H1 (cell line): ENCODE measurements around the gene EML4. TPM values are rescaled to one million over a fixed set of nuclear protein-coding genes. Genes with fewer than 3 reads are reported as not detected.

Experiments used
- CTCF ChIA-PET: fragments of 300-600 bp; sonication (Branson Sonifier 250); formaldehyde crosslinking; loops from one replicate; lab custom pipeline; 2021; ENCODE audit not compliant: partially characterized antibody; lab: Charles Lee
- POLR2A ChIA-PET: fragments of 300-600 bp; sonication (Branson Sonifier 250); formaldehyde crosslinking; loops from one replicate; lab custom pipeline; 2021; ENCODE audit warnings: inconsistent platforms; ENCODE audit not compliant: partially characterized antibody; lab: Charles Lee
- DNase-seq, 2 experiments: peaks; one replicate each; pipeline versions ENCODE4 v3.0.0 to v3.0.0-alpha.2; 2010 to 2022; ENCODE audit warnings: low spot score in 2 of 2, low read depth in 1 of 2, mixed read lengths in 1 of 2
- FAIRE-seq: peaks from 2 replicates; lab custom pipeline; 2011; peaks lifted over from hg19 to GRCh38; lab: Jason Lieb, UNC
- H2AFZ ChIP-seq: 2 replicates; pipeline ENCODE4 v1.8.1; 2012; ENCODE audit warnings: low read length, inconsistent platforms
- H2AK5ac ChIP-seq: 2 replicates; pipeline ENCODE4 v1.6.1; 2013; ENCODE audit warnings: low read depth, low read length
- H2BK120ac ChIP-seq: replicated peaks from 2 replicates; pipeline ENCODE3; 2013; ENCODE audit warnings: low read depth, low read length, inconsistent platforms
- H2BK12ac ChIP-seq: 2 replicates; pipeline ENCODE4 v1.6.1; 2013; ENCODE audit warnings: low read depth, low read length
- H2BK15ac ChIP-seq: 2 replicates; pipeline ENCODE4 v1.6.1; 2013; ENCODE audit warnings: low read length
- H2BK20ac ChIP-seq: 2 replicates; pipeline ENCODE4 v1.6.1; 2013; ENCODE audit warnings: low read length
- H2BK5ac ChIP-seq: 2 replicates; pipeline ENCODE4 v1.6.1; 2013; ENCODE audit warnings: low read depth, low read length
- H3K14ac ChIP-seq: 2 replicates; pipeline ENCODE4 v1.6.1; 2013; ENCODE audit warnings: inconsistent platforms; ENCODE audit not compliant: insufficient read length
- H3K18ac ChIP-seq: 2 replicates; pipeline ENCODE4 v1.6.1; 2013; ENCODE audit warnings: low read length; ENCODE audit errors: extremely low read depth
- H3K23ac ChIP-seq: 2 replicates; pipeline ENCODE4 v1.6.1; 2013; ENCODE audit warnings: inconsistent platforms; ENCODE audit not compliant: insufficient read length
- H3K23me2 ChIP-seq: 2 replicates; pipeline ENCODE4 v1.6.1; 2013; ENCODE audit warnings: low read depth, low read length
- H3K27ac ChIP-seq: 2 replicates; pipeline ENCODE4 v1.6.1; 2011; ENCODE audit warnings: low read depth, low read length, inconsistent platforms
- H3K27me3 ChIP-seq, 4 experiments: replicated peaks in 1 of 4; 1 replicate in 1 of 4; 2 replicates in 3 of 4; pipeline versions ENCODE4 v1.6.1 to v1.8.1; 2011 to 2013; ENCODE audit warnings: low read length in 3 of 4, mild to moderate bottlenecking in 3 of 4, inconsistent platforms in 2 of 4, mixed read lengths in 2 of 4, moderate library complexity in 1 of 4; ENCODE audit not compliant: control insufficient read depth in 3 of 4, insufficient read depth in 3 of 4; ENCODE audit errors: extremely low read depth in 1 of 4
- H3K36me3 ChIP-seq, 4 experiments: 2 replicates each; pipeline versions ENCODE4 v1.6.1 to v1.8.1; 2011 to 2013; ENCODE audit warnings: mild to moderate bottlenecking in 4 of 4, low read length in 3 of 4, moderate library complexity in 2 of 4, control low read depth in 1 of 4, inconsistent platforms in 1 of 4; ENCODE audit not compliant: insufficient read depth in 4 of 4, control insufficient read depth in 2 of 4
- H3K4ac ChIP-seq: replicated peaks from 2 replicates; pipeline ENCODE3; 2013; ENCODE audit warnings: low read length, low read depth, mixed read lengths, inconsistent platforms; ENCODE audit not compliant: insufficient read length
- H3K4me1 ChIP-seq, 4 experiments: replicated peaks in 1 of 4; 1 replicate in 1 of 4; 2 replicates in 3 of 4; pipeline versions ENCODE4 v1.6.1 to v1.8.1; 2011 to 2013; ENCODE audit warnings: low read length in 3 of 4, inconsistent platforms in 2 of 4, mixed read lengths in 1 of 4; ENCODE audit not compliant: insufficient read depth in 4 of 4, control insufficient read depth in 3 of 4
- H3K4me2 ChIP-seq, 2 experiments: 2 replicates each; pipeline versions ENCODE4 v1.6.1 to v1.8.1; 2011 to 2013; ENCODE audit warnings: low read depth in 2 of 2, low read length in 2 of 2, control low read depth in 1 of 2, inconsistent platforms in 1 of 2, mild to moderate bottlenecking in 1 of 2; ENCODE audit not compliant: insufficient read depth in 1 of 2
- H3K4me3 ChIP-seq, 4 experiments: fragments of 200-600, 300-600 bp in 1 of 4; sonication (generic), shearing (Covaris generic), sonication (Bioruptor Twin) in 1 of 4; 2 replicates each; pipeline versions ENCODE4 v1.5.1 to v1.8.1; 2011 to 2016; ENCODE audit warnings: low read length in 4 of 4, low read depth in 3 of 4, control low read depth in 2 of 4, inconsistent platforms in 2 of 4, mild to moderate bottlenecking in 2 of 4, mixed read lengths in 1 of 4, moderate library complexity in 1 of 4; ENCODE audit not compliant: insufficient read depth in 2 of 4; ENCODE audit errors: extremely low read depth in 1 of 4
- H3K56ac ChIP-seq: replicated peaks from 2 replicates; pipeline ENCODE3; 2013; ENCODE audit warnings: low read depth, mild to moderate bottlenecking, mixed read lengths, low read length, inconsistent platforms; ENCODE audit not compliant: insufficient read length
- H3K79me1 ChIP-seq: 2 replicates; pipeline ENCODE4 v1.6.1; 2013; ENCODE audit warnings: low read depth, low read length, control low read depth
- H3K79me2 ChIP-seq, 2 experiments: 2 replicates each; pipeline versions ENCODE4 v1.6.1 to v1.8.1; 2012 to 2013; ENCODE audit warnings: low read length in 2 of 2, mild to moderate bottlenecking in 2 of 2, inconsistent platforms in 1 of 2; ENCODE audit not compliant: insufficient read depth in 2 of 2, control insufficient read depth in 1 of 2
- H3K9ac ChIP-seq, 4 experiments: replicated peaks in 1 of 4; 1 replicate in 1 of 4; 2 replicates in 3 of 4; pipeline versions ENCODE4 v1.6.1 to v1.8.1; 2011 to 2013; ENCODE audit warnings: low read depth in 3 of 4, low read length in 3 of 4, control low read depth in 2 of 4, mild to moderate bottlenecking in 2 of 4, moderate library complexity in 2 of 4, inconsistent platforms in 1 of 4; ENCODE audit errors: extremely low read depth in 1 of 4
- H3K9me3 ChIP-seq, 2 experiments: 2 replicates each; pipeline versions ENCODE4 v1.6.1 to v1.8.1; 2012 to 2013; ENCODE audit warnings: mild to moderate bottlenecking in 2 of 2, moderate library complexity in 2 of 2, control low read depth in 1 of 2, inconsistent platforms in 1 of 2, low read depth in 1 of 2, low read length in 1 of 2, mixed read lengths in 1 of 2; ENCODE audit not compliant: insufficient read depth in 2 of 2
- H4K20me1 ChIP-seq, 2 experiments: replicated peaks in 1 of 2; 2 replicates each; pipeline versions ENCODE3 to v1.8.1; 2011 to 2013; ENCODE audit warnings: inconsistent platforms in 2 of 2, low read length in 2 of 2, mild to moderate bottlenecking in 1 of 2; ENCODE audit not compliant: insufficient read depth in 2 of 2, control insufficient read depth in 1 of 2
- H4K5ac ChIP-seq: 2 replicates; pipeline ENCODE4 v1.6.1; 2013; ENCODE audit warnings: low read length, low read depth, mixed read lengths, inconsistent platforms; ENCODE audit not compliant: insufficient read length
- H4K8ac ChIP-seq: 2 replicates; pipeline ENCODE4 v1.8.0; 2013; ENCODE audit warnings: mild to moderate bottlenecking, moderate library complexity, low read length, inconsistent platforms; ENCODE audit not compliant: insufficient read depth; ENCODE audit errors: extremely low read depth
- H4K91ac ChIP-seq: replicated peaks from 2 replicates; pipeline ENCODE3; 2013; ENCODE audit warnings: low read length, mixed read lengths, inconsistent platforms; ENCODE audit not compliant: insufficient read length
- CHD2 ChIP-seq: IDR thresholded peaks from 2 replicates; pipeline ENCODE4 v1.6.1; 2012; ENCODE audit warnings: low read length, improper control_type of control experiment
- EP300 ChIP-seq, 2 experiments: IDR thresholded peaks; 1 replicate in 1 of 2; 2 replicates in 1 of 2; pipeline ENCODE4 v1.6.1; 2011 to 2012; ENCODE audit warnings: low read depth in 2 of 2, low read length in 2 of 2, mild to moderate bottlenecking in 2 of 2, borderline replicate concordance in 1 of 2, inconsistent platforms in 1 of 2, moderate library complexity in 1 of 2
- FOSL1 ChIP-seq: IDR thresholded peaks from 2 replicates; pipeline ENCODE4 v1.6.1; 2011; ENCODE audit warnings: mild to moderate bottlenecking, low read depth, low read length, moderate library complexity; ENCODE audit not compliant: insufficient read depth
- HDAC6 ChIP-seq: IDR thresholded peaks from one replicate; pipeline ENCODE4 v1.7.1; 2012; ENCODE audit warnings: low read depth, mild to moderate bottlenecking, inconsistent platforms, low read length, moderate library complexity
- JUND ChIP-seq: IDR thresholded peaks from 2 replicates; pipeline ENCODE4 v1.6.1; 2011; ENCODE audit warnings: mild to moderate bottlenecking, improper control_type of control experiment, low read length
- KDM4A ChIP-seq: IDR thresholded peaks from one replicate; pipeline ENCODE4 v1.7.1; 2012; ENCODE audit warnings: low read depth, mild to moderate bottlenecking, moderate library complexity, low read length, inconsistent platforms; ENCODE audit not compliant: severe bottlenecking
- MAFK ChIP-seq: IDR thresholded peaks from 2 replicates; pipeline ENCODE4 v1.6.1; 2012; ENCODE audit warnings: low read depth, mild to moderate bottlenecking, improper control_type of control experiment, low read length
- POU5F1 ChIP-seq: IDR thresholded peaks from 2 replicates; pipeline ENCODE4 v1.6.1; 2011; ENCODE audit warnings: low read depth, mild to moderate bottlenecking, low read length, moderate library complexity
- RNF2 ChIP-seq: fragments of 200-900, 300-1000 bp; sonication (generic); IDR thresholded peaks from 2 replicates; pipeline ENCODE4 v1.7.1; 2016; ENCODE audit warnings: borderline replicate concordance, low read depth, mild to moderate bottlenecking, antibody characterized with exemption, low read length; ENCODE audit not compliant: poor library complexity, severe bottlenecking; ENCODE audit errors: missing control alignments
- SIX5 ChIP-seq: IDR thresholded peaks from 2 replicates; pipeline ENCODE4 v1.6.1; 2011; ENCODE audit warnings: mild to moderate bottlenecking, low read depth, low read length
- SRF ChIP-seq: IDR thresholded peaks from 2 replicates; pipeline ENCODE4 v1.6.1; 2011; ENCODE audit warnings: mild to moderate bottlenecking, low read depth, low read length, moderate library complexity
- TBP ChIP-seq: IDR thresholded peaks from 2 replicates; pipeline ENCODE4 v1.6.1; 2011; ENCODE audit warnings: low read depth, low read length, improper control_type of control experiment
- WGBS, 2 experiments: shearing (Covaris generic) in 1 of 2; methylation state at CpG; one replicate each; pipeline versions ENCODE4 v1.1.6 to v1.1.7; 2013 to 2015; ENCODE audit warnings: low lambda C conversion rate in 2 of 2, mixed read lengths in 2 of 2, inconsistent platforms in 1 of 2, low coverage in 1 of 2, missing lambda C conversion rate in 1 of 2; ENCODE audit not compliant: insufficient replicate concordance in 2 of 2, insufficient coverage in 1 of 2, insufficient read length in 1 of 2; ENCODE audit errors: extremely low coverage in 1 of 2, missing lambda C conversion rate in 1 of 2; 5-methylcytosine and 5-hydroxymethylcytosine counted together
- polyA plus RNA-seq, 7 experiments: library from polyadenylated mRNA; depleted of rRNA in 3 of 7; stranded (reverse) in 5 of 7; unstranded in 2 of 7; fragments of >200 nt in 5 of 7; fragments of 200-250 nt in 2 of 7; gene quantifications; 1 replicate in 5 of 7; 2 replicates in 1 of 7; 4 replicates in 1 of 7; pipeline versions ENCODE4 v1.2.1 to v1.2.3, GENCODE V29; 2011 to 2013; ENCODE audit warnings: missing spikeins in 2 of 7, mixed read lengths in 2 of 7
- total RNA-seq: library from RNA; stranded (reverse); fragmentation: NEBNext Ultra II Directional; extraction: Animal tissue kit (Norgen Biotek cat#: 25700); gene quantifications from 2 replicates; pipeline ENCODE4 v1.2.1, GENCODE V29; 2021

EML4 gene
- total and polyA plus RNA-seq, 2 of the 8 experiments (the other 6 are each of a cell fraction or from before 2014, with no cell fraction given): 50.1 to 104 TPM

GRCh38 chr2:42298132-42298531 is 129.0 kb downstream of the EML4 start:
- Histone ChIP-seq H3K4me3 (no peak overlapping the region), H4K20me1 (no peaks in the 10 kb centered on the region), H3K79me1 (no peaks in the 10 kb centered on the region), H3K18ac (no peak overlapping the region), H3K14ac (no peak overlapping the region), H2BK120ac (no peak overlapping the region), H2BK12ac (no peak overlapping the region), H2AFZ (no peak overlapping the region), H3K4ac (no peak overlapping the region), H2AK5ac (no peak overlapping the region), H3K36me3 (peaks cover 4 to 49% (median 18%) of the 10 kb centered on the region in 4 experiments), H4K5ac (no peak overlapping the region), H3K23ac (no peak overlapping the region), H2BK5ac (no peak overlapping the region), H3K4me1 (no peaks in the 10 kb centered on the region), H2BK15ac (no peak overlapping the region), H2BK20ac (no peak overlapping the region), H3K79me2 (no peaks in the 10 kb centered on the region), H3K56ac (no peak overlapping the region), H4K91ac (no peak overlapping the region), H3K27ac (no peak overlapping the region), H3K23me2 (no peaks in the 10 kb centered on the region), H3K27me3 (peaks cover 0 to 1% (median 0%) of the 10 kb centered on the region in 4 experiments; a peak in 1 of 7 replicates), H3K9ac (no peak overlapping the region), H3K9me3 (no peaks in the 10 kb centered on the region), H3K4me2 (no peak overlapping the region), H4K8ac (no peak overlapping the region)
- 53% methylated on average over 1 of the region's 1 CpG; no CpG with 5 or more reads in 1 of the 2 experiments for WGBS, 2 experiments
- POLR2A ChIA-PET: no interaction called here
- FAIRE-seq (no peak), DNase-seq (no peak)
- CTCF ChIA-PET: interaction anchor here (1.0 to 1.2 kb wide), 2 partner anchors 15 to 31 kb away, joined by 3 to 4 read pairs; no protein-coding TSS in a partner anchor
- no peak for TF ChIP-seq EP300 (IDR thresholded peaks at IDR 0.05; ENCODE audit: borderline replicate concordance in 1 of 2, low read depth in 2 of 2, low read length in 2 of 2)
- no peak for TF ChIP-seq MAFK
- TF ChIP-seq RNF2: no peak
- no peak for TF ChIP-seq CHD2
- no peak for TF ChIP-seq SRF
- no peak for TF ChIP-seq JUND
- no peak for TF ChIP-seq KDM4A
- TF ChIP-seq POU5F1: no peak
- no peak for TF ChIP-seq SIX5
- TF ChIP-seq HDAC6: no peak
- TF ChIP-seq FOSL1: no peak
- no peak for TF ChIP-seq TBP
